Stimulated activated CD8-positive, alpha-beta memory T cell treated with anti-CD3 and anti-CD28 coated beads, Interleukin-7, amount 100 ng/mL, for 48 hours (primary cell): ENCODE data around the gene TAF11L6.
"Not testable (repeated sequence)": the region's sequence is repeated elsewhere in the genome, so short reads cannot be mapped to it uniquely, and the experiment has no call there.

Source experiments
- DNase-seq, 2 donors: peaks; one replicate each; pipeline ENCODE4 v3.0.0-alpha.2; 2020; ENCODE audit warnings: low read depth in 1 of 2; ENCODE audit errors: extremely low read depth in 1 of 2

TAF11L6 gene

DNA sequence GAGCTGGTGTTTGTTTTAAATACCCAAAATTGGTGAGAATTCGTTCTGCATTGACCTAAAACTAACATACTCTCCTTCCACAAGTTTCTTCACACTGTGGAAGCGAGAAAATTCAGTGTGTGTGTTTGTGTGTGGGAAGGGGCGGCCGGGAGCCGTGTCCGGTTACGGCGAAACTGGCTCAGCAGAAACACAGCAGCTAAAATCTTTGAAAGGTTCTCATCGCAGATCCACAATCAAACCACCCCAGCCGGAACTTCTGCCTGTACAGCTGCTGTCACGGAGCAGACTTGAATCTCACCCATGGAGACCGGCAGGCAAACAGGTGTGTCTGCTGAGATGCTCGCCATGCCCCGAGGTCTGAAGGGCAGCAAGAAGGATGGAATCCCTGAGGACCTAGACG, at the start of gene TAF11L6:
TAF11L6 (plus strand) TSS at position 301 of the 400 bp plus-strand sequence.
- DNase-seq, result not testable (repeated sequence)

GRCh38 chr5:17481378-17481777, 47.1 kb upstream of the TAF11L6 start:
- DNase-seq, result no peak

- no peak for DNase-seq
These were observed 45.7 kb upstream of the TAF11L6 start for GRCh38 chr5:17482790-17483189.

GRCh38 chr5:17486464-17487173, 41.9 kb upstream of the TAF11L6 start:
- DNase-seq, result not testable (repeated sequence)

DNA sequence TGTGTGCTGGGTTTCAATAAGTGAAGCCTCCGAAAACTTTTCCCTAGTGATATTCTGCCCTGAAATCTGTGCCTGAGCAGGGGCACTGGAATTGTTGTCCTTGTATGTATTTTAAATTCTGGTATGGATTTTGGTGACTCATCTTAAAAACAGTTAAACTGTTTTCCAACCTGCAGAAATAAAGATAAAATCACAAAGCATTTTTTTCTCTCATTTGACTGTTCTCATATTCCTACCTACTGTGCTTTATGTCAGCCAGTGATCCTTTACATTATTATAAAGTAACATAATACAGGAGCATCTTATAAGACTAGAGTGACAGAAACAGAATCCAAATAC, 41.3 kb upstream of the TAF11L6 start:
- DNase-seq, result no peak

- not testable (repeated sequence) for DNase-seq
These were observed 37.2 kb upstream of the TAF11L6 start for GRCh38 chr5:17491257-17491656.

DNA sequence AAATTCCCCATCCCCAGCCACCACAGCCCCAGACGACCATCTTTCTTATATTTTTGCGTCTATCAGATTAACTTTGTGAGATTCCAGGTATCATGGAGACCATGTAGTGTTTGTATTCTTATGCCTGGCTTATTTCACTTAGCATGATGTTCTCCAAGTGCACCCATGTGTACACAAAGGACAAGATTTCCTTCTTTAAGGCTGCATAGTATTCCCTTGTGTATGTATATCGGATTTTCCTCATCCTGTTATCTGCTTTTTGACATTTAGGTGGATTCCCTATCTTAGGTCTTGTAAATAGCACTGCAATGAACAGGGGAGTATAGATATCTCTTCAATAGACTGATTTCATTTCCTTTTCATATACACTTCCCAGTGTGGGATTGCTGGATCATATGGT, 35.7 kb upstream of the TAF11L6 start:
- no peak for DNase-seq

- no peak for DNase-seq
These were observed 31.0 kb upstream of the TAF11L6 start for GRCh38 chr5:17497446-17497845.

GRCh38 chr5:17497931-17498330, 30.5 kb upstream of the TAF11L6 start, which contains the start of gene TAF11L2:
Gene TAF11L2 (plus strand): TSS chr5:17498231.
- DNase-seq, result not testable (repeated sequence)

- DNase-seq, result no peak
These were observed 16.6 kb upstream of the TAF11L6 start for GRCh38 chr5:17511775-17512325.

DNA sequence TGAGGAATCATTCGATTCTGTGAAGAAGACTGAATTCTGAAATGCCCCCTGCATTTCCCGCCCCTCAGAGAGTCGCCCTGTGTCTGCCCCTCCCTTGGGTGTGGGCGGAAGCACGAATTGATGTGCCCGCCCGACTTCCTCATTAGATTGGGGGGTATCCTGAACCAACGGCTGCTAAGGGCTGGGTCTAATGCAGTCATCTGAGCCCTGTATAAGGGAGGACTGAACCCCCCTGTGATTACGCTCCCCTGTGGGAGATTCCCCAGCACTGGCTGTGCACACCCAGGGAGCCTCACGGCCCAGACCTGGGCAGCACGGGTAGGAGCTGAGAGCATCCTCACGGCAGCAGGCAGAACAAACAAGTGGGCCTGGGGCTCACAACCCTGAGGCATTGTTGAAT, 10.9 kb upstream of the TAF11L6 start:
- not testable (repeated sequence) for DNase-seq

- DNase-seq, result not testable (repeated sequence)
These were observed 10.4 kb upstream of the TAF11L6 start, which contains the start of gene TAF11L3 for GRCh38 chr5:17518067-17518466. Gene TAF11L3 (plus strand): TSS chr5:17518367.

DNA sequence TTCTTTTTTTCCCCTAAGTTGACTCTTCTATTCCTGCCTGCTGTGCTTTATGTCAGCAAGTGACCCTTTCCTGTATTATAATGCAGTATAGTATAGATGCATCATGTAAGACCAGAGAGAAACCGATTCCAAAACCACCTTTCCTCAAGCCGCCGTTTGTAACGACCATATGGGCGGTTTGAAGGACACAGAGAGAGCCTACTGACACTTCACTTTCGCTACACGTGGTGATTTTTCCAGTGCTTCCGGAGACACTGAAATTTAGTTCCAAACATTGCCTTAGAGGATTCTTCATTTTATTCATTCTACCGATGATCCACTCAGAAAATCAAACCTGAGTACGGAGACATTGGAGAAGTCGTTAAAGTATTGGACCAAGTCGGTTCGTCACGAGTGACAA, 9.0 kb upstream of the TAF11L6 start:
- DNase-seq, result not testable (repeated sequence)

GRCh38 chr5:17521501-17521900, 7.0 kb upstream of the TAF11L6 start, which contains the start of gene TAF11L4:
Gene TAF11L4 (plus strand): TSS chr5:17521801.
- DNase-seq, result not testable (repeated sequence)

DNA sequence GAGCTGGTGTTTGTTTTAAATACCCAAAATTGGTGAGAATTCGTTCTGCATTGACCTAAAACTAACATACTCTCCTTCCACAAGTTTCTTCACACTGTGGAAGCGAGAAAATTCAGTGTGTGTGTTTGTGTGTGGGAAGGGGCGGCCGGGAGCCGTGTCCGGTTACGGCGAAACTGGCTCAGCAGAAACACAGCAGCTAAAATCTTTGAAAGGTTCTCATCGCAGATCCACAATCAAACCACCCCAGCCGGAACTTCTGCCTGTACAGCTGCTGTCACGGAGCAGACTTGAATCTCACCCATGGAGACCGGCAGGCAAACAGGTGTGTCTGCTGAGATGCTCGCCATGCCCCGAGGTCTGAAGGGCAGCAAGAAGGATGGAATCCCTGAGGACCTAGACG, 3.5 kb upstream of the TAF11L6 start, which contains the start of gene TAF11L5:
TAF11L5 (plus strand) TSS at position 301 of the 400 bp plus-strand sequence.
- not testable (repeated sequence) for DNase-seq

DNA sequence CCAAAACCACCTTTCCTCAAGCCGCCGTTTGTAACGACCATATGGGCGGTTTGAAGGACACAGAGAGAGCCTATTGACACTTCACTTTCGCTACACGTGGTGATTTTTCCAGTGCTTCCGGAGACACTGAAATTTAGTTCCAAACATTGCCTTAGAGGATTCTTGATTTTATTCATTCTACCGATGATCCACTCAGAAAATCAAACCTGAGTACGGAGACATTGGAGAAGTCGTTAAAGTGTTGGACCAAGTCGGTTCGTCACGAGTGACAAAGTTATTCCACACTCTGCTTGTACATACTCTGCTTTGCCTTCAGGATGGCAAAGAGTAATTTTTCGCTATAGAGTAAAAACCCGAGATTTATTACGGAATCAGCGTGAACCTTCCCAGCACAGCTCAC, 2.0 kb upstream of the TAF11L6 start:
- DNase-seq, result not testable (repeated sequence)
